DOHH2 (cell line): ENCODE data around the gene RPUSD2.

ENCODE experiments used
- EZH2phosphoT487 ChIP-seq: fragments of 200-600 bp; sonication (generic); IDR thresholded peaks from 2 replicates; pipeline ENCODE4 v1.6.1; 2017; ENCODE audit warnings: borderline replicate concordance, mild to moderate bottlenecking, antibody characterized with exemption, low read length, moderate library complexity, mixed read lengths
- TF ChIP-seq, protein P1 (sequence below): fragments of 200-600 bp; sonication (generic); IDR thresholded peaks from one replicate; pipeline ENCODE4 v1.5.1; 2014; ENCODE audit warnings: antibody characterized with exemption, mild to moderate bottlenecking, low read depth, low read length; ENCODE audit not compliant: poor library complexity, severe bottlenecking

DNA sequence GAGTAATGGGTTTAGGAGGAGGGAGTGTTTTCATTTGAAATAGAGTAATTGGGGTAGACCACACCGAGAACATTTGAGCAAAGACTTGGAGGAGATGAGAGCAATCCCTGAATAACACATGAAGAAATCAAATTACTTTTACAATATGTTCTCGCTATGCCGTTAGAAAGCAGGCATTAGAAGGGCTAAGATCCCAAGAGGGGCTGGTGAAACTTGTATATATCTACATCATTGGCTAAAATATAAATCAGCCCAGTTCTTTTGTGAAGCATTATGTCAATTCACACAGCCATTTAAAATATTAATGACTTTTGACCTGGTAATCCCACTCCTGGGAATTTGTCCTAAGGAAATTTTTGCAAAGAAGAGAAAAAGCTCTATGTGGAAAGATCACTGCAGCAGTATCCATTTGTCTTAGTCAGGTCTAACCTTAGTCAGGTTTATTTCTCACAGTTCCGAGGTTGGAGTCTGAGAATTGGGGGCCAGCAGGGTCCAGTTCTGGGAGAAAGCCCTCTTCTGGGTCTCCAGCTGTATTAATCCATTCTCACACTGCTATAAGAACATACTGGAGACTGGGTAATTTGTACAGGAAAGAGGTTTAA, 35.2 kb upstream of the RPUSD2 start:
- TF ChIP-seq, protein P1, sequence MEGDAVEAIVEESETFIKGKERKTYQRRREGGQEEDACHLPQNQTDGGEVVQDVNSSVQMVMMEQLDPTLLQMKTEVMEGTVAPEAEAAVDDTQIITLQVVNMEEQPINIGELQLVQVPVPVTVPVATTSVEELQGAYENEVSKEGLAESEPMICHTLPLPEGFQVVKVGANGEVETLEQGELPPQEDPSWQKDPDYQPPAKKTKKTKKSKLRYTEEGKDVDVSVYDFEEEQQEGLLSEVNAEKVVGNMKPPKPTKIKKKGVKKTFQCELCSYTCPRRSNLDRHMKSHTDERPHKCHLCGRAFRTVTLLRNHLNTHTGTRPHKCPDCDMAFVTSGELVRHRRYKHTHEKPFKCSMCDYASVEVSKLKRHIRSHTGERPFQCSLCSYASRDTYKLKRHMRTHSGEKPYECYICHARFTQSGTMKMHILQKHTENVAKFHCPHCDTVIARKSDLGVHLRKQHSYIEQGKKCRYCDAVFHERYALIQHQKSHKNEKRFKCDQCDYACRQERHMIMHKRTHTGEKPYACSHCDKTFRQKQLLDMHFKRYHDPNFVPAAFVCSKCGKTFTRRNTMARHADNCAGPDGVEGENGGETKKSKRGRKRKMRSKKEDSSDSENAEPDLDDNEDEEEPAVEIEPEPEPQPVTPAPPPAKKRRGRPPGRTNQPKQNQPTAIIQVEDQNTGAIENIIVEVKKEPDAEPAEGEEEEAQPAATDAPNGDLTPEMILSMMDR, result no peak
- TF ChIP-seq EZH2phosphoT487, result no peak
